ENCODE results near the gene KCTD7. TPM values are rescaled to one million over a fixed set of nuclear protein-coding genes. Genes with fewer than 3 reads are reported as not detected.
"Not testable (repeated sequence)": the region's sequence is repeated elsewhere in the genome, so short reads cannot be mapped to it uniquely, and the experiment has no call there.

KCTD7 gene
- total RNA-seq, 1 experiment from 2014 or later: 3.9 TPM

- ATAC-seq: no peak
- H3K4me2 ChIP-seq (ENCODE audit: low read length): no peak overlapping the region
- no peak overlapping the region for H3K4me3 ChIP-seq (replicated peaks in 1 of 2; ENCODE audit: low read depth in 1 of 2, low read length in 2 of 2)
- DNase-seq (ENCODE audit: low read depth, low spot score): no peak
- ChIA-PET CTCF (no interaction called here), POLR2A (interaction anchor here (0.7 kb wide), 1 partner anchor 8 kb away, joined by 3 read pairs; no protein-coding TSS in a partner anchor), RAD21 (ENCODE audit: low non-redundant PET in 1 of 2, low total read pairs in 2 of 2, uncharacterized antibody in 2 of 2, unreplicated experiment in 2 of 2) (no interaction called here)
- BruUV-seq (replicated peaks): no TSS peak
- TF ChIP-seq CEBPB (IDR thresholded peaks at IDR 0.05; ENCODE audit: low read depth): no peak
- no peak for TF ChIP-seq CTCF (IDR thresholded peaks at IDR 0.05 in 2 of 3, conservative IDR thresholded peaks at IDR 0.05 in 1 of 3; ENCODE audit: borderline replicate concordance in 1 of 3, insufficient read depth in 1 of 3, low read depth in 2 of 3, low read length in 2 of 3)
- TF ChIP-seq SIN3A (IDR thresholded peaks at IDR 0.05; ENCODE audit: low read depth): no peak
- TF ChIP-seq ZFX (IDR thresholded peaks at IDR 0.05): no peak
- TF ChIP-seq TCF7L2 (IDR thresholded peaks at IDR 0.05; ENCODE audit: borderline replicate concordance, extremely low read depth, insufficient read depth, insufficient read length): no peak
- TF ChIP-seq SRF (IDR thresholded peaks at IDR 0.05; ENCODE audit: low read depth): no peak
- no peak for TF ChIP-seq RAD21 (IDR thresholded peaks at IDR 0.05; ENCODE audit: low read depth)
- TF ChIP-seq ZBTB33 (IDR thresholded peaks at IDR 0.05; ENCODE audit: extremely low read depth, insufficient replicate concordance, low read length): no peak
- no peak for TF ChIP-seq ZNF274 (IDR thresholded peaks at IDR 0.05; ENCODE audit: low read depth, low read length)
- TF ChIP-seq EGR1 (IDR thresholded peaks at IDR 0.05; ENCODE audit: low read depth): no peak
- TF ChIP-seq JUND (IDR thresholded peaks at IDR 0.05): no peak
- H3K9me2 ChIP-seq (ENCODE audit: insufficient read depth): no peaks in the 10 kb centered on the region
- no peak overlapping the region for H3K9ac ChIP-seq (ENCODE audit: low read length)
- no peaks in the 10 kb centered on the region for H4K20me1 ChIP-seq (ENCODE audit: insufficient read depth)
- no peaks in the 10 kb centered on the region for H3K79me2 ChIP-seq (ENCODE audit: insufficient read depth, low read length)
- intact Hi-C loops (cut with micrococcal nuclease): no loop called here
- no peaks in the 10 kb centered on the region for H3K9me3 ChIP-seq (ENCODE audit: control insufficient read depth in 1 of 2, insufficient read depth in 1 of 2, low read depth in 1 of 2, low read length in 2 of 2)
- no peaks in the 10 kb centered on the region for H3K27me3 ChIP-seq (ENCODE audit: insufficient read depth, low read length)
- H3K36me3 ChIP-seq (ENCODE audit: control insufficient read depth in 1 of 2, insufficient read depth in 2 of 2, low read length in 2 of 2): no peaks in the 10 kb centered on the region
- H2AFZ ChIP-seq (ENCODE audit: low read depth, low read length, poor library complexity, severe bottlenecking): no peak overlapping the region
- H3K27ac ChIP-seq (ENCODE audit: low read depth, low read length): no peak overlapping the region
- peaks cover 2 to 5% of the 10 kb centered on the region in 2 experiments; a peak in 2 of 4 replicates for H3K4me1 ChIP-seq (ENCODE audit: control insufficient read depth in 1 of 2, insufficient read depth in 2 of 2, low read length in 2 of 2)
Measured at GRCh38 chr7:66671034-66671433, 42.4 kb downstream of the KCTD7 start.

- CTCF ChIA-PET; H4K20me1 ChIP-seq (ENCODE audit: insufficient read depth); ATAC-seq; H3K9ac ChIP-seq (ENCODE audit: low read length); H3K4me3 ChIP-seq (replicated peaks in 1 of 2; ENCODE audit: low read depth in 1 of 2, low read length in 2 of 2); RAD21 ChIA-PET (ENCODE audit: low non-redundant PET in 1 of 2, low total read pairs in 2 of 2, uncharacterized antibody in 2 of 2, unreplicated experiment in 2 of 2); H3K79me2 ChIP-seq (ENCODE audit: insufficient read depth, low read length); H3K9me3 ChIP-seq (ENCODE audit: control insufficient read depth in 1 of 2, insufficient read depth in 1 of 2, low read depth in 1 of 2, low read length in 2 of 2); DNase-seq (ENCODE audit: low read depth, low spot score); H2AFZ ChIP-seq (ENCODE audit: low read depth, low read length, poor library complexity, severe bottlenecking); BruUV-seq (replicated peaks); H3K4me1 ChIP-seq (ENCODE audit: control insufficient read depth in 1 of 2, insufficient read depth in 2 of 2, low read length in 2 of 2); intact Hi-C loops (cut with micrococcal nuclease); H3K27me3 ChIP-seq (ENCODE audit: insufficient read depth, low read length); H3K9me2 ChIP-seq (ENCODE audit: insufficient read depth); H3K36me3 ChIP-seq (ENCODE audit: control insufficient read depth in 1 of 2, insufficient read depth in 2 of 2, low read length in 2 of 2); H3K27ac ChIP-seq (ENCODE audit: low read depth, low read length); H3K4me2 ChIP-seq (ENCODE audit: low read length): not testable (repeated sequence)
- POLR2A ChIA-PET: interaction anchor here (0.7 kb wide), 1 partner anchor 8 kb away, joined by 3 read pairs; no protein-coding TSS in a partner anchor
Measured at GRCh38 chr7:66671486-66671885, 42.8 kb downstream of the KCTD7 start.
